HG02970 (cell line): Measurements from ENCODE around the gene PDC.
A peak's percentile ranks its signal among the peaks of the same experiment; 100 is the strongest.
"Not testable (repeated sequence)": the region's sequence is repeated elsewhere in the genome, so short reads cannot be mapped to it uniquely, and the experiment has no call there.

ENCODE experiments used
- ATAC-seq: cut with Tn5 transposase; IDR thresholded peaks from one replicate; pipeline ENCODE4 v1.9.1; 2021; ENCODE audit warnings: mild to moderate bottlenecking, moderate library complexity, moderate number of reproducible peaks; ENCODE audit not compliant: unreplicated experiment, low FRiP score

Gene PDC

GRCh38 chr1:186473047-186473446 lies 12.1 kb upstream of the PDC start:
- ATAC-seq, result no peak

GRCh38 chr1:186465946-186466345 lies 5.0 kb upstream of the PDC start:
- ATAC-seq, result no peak

GRCh38 chr1:186465491-186465890 lies 4.6 kb upstream of the PDC start:
- ATAC-seq, result not testable (repeated sequence)

GRCh38 chr1:186463926-186464325 lies 3.0 kb upstream of the PDC start:
- ATAC-seq, result no peak

GRCh38 chr1:186463511-186463910 lies 2.6 kb upstream of the PDC start:
- ATAC-seq, result no peak

- ATAC-seq, result not testable (repeated sequence)
These were observed 1.8 kb downstream of the PDC start for GRCh38 chr1:186459161-186459560.

- ATAC-seq, result no peak
These were observed 4.1 kb downstream of the PDC start for GRCh38 chr1:186456729-186457255.

GRCh38 chr1:186454981-186455380 lies 5.9 kb downstream of the PDC start:
- ATAC-seq, result no peak

GRCh38 chr1:186446152-186446551 lies 14.8 kb downstream of the PDC start:
- ATAC-seq, result no peak

- ATAC-seq, result no peak
These were observed 17.3 kb downstream of the PDC start for GRCh38 chr1:186443638-186444037.

- ATAC-seq, result no peak
These were observed 18.1 kb downstream of the PDC start for GRCh38 chr1:186442651-186443375.

GRCh38 chr1:186440584-186440983 lies 20.3 kb downstream of the PDC start:
- ATAC-seq, result no peak

- no peak for ATAC-seq
These were observed 22.3 kb downstream of the PDC start for GRCh38 chr1:186438567-186438966.

- no peak for ATAC-seq
These were observed 25.6 kb downstream of the PDC start for GRCh38 chr1:186435336-186435735.

GRCh38 chr1:186429017-186429416 lies 31.9 kb downstream of the PDC start:
- ATAC-seq, result no peak

GRCh38 chr1:186426118-186426517 lies 34.8 kb downstream of the PDC start:
- ATAC-seq, result no peak

GRCh38 chr1:186424539-186424938 lies 36.4 kb downstream of the PDC start:
- ATAC-seq, result no peak

GRCh38 chr1:186421446-186421845 lies 39.5 kb downstream of the PDC start:
- ATAC-seq, result no peak

GRCh38 chr1:186420923-186421322 lies 40.0 kb downstream of the PDC start:
- peak; percentile 81 for ATAC-seq

GRCh38 chr1:186420311-186420710 lies 40.6 kb downstream of the PDC start:
- no peak for ATAC-seq

- no peak for ATAC-seq
These were observed 42.4 kb downstream of the PDC start for GRCh38 chr1:186418503-186418902.

- no peak for ATAC-seq
These were observed 47.6 kb downstream of the PDC start for GRCh38 chr1:186413319-186413718.
